Pancreas (tissue), 10 donors: ENCODE data around the gene RIN1. TPM values are rescaled to one million over a fixed set of nuclear protein-coding genes. Genes with fewer than 3 reads are reported as not detected.
"Not testable (repeated sequence)": the region's sequence is repeated elsewhere in the genome, so short reads cannot be mapped to it uniquely, and the experiment has no call there.

Experiments used
- ATAC-seq, 4 donors: fragments of 200-7000 bp; cut with Tn5 transposase; one replicate each; pipeline versions ENCODE4 v1.8.0 to v1.9.1; 2020; ENCODE audit warnings: mild to moderate bottlenecking in 4 of 4, moderate library complexity in 4 of 4
- DNase-seq, 6 donors: peaks; one replicate each; pipeline ENCODE4 v3.0.0-alpha.2; 2020
- FAIRE-seq: peaks from 2 replicates; lab custom pipeline; 2012; peaks lifted over from hg19 to GRCh38; lab: Jason Lieb, UNC
- H3K27ac ChIP-seq, 4 donors: fragments of 200-600 bp; sonication (generic); 1 replicate in 3 of 4; 2 replicates in 1 of 4; pipeline versions ENCODE4 v1.5.0 to v1.8.0; 2020
- H3K27me3 ChIP-seq, 4 donors: fragments of 200-600 bp; one replicate each; pipeline ENCODE4 v1.8.0; 2021
- H3K36me3 ChIP-seq, 3 donors: fragments of 200-600 bp; sonication (generic) in 1 of 3; one replicate each; pipeline versions ENCODE4 v1.5.0 to v1.8.0; 2020 to 2021
- H3K4me1 ChIP-seq, 3 donors: fragments of 200-600 bp; one replicate each; pipeline ENCODE4 v1.8.0; 2021
- H3K4me3 ChIP-seq, 4 donors: fragments of 200-600 bp; sonication (generic) in 2 of 4; one replicate each; pipeline versions ENCODE4 v1.5.0 to v1.8.0; 2020 to 2021
- H3K9me3 ChIP-seq, 4 donors: fragments of 200-600 bp; one replicate each; pipeline ENCODE4 v1.8.0; 2021
- CTCF ChIP-seq, 4 donors: fragments of 200-600 bp; sonication (generic) in 3 of 4; IDR thresholded peaks; one replicate each; pipeline versions ENCODE4 v1.5.0 to v1.8.0; 2021; ENCODE audit warnings: antibody characterized with exemption in 4 of 4
- WGBS, 2 donors: extraction: QIAGEN DNeasy Blood & Tissue Kit; methylation state at CpG; one replicate each; pipeline ENCODE4 v1.1.7; 2013; 5-methylcytosine and 5-hydroxymethylcytosine counted together
- intact Hi-C, 3 donors: fragments of 100-400 bp; cut with DNase I; formaldehyde crosslinking; loops; one replicate each; pipeline versions ENCODE4 v1.11.1 to v1.14.2; 2022
- polyA plus RNA-seq, 2 donors: library from polyadenylated mRNA; stranded (reverse); fragments of 200-250 nt; gene quantifications; one replicate each; pipeline ENCODE4 v1.2.3, GENCODE V29; 2013
- total RNA-seq, 6 donors: library from RNA; stranded (reverse); fragmentation: NEBNext Ultra II Directional in 4 of 6; extraction: Animal tissue kit (Norgen Biotek cat#: 25700) in 4 of 6; gene quantifications; one replicate each; pipeline versions ENCODE4 v1.2.1 to v1.2.4, GENCODE V29; 2021 to 2023
- donor health status: healthy with polysubstance abuse.
- donor health status: DM: no; HTN: no; CAD: no; lungs with moderate emphysema.
- donor health status: DM: no; HTN: no; CAD: no.
- donor health status: control.
- donor health status: control.
- donor health status: Bipolar disorder and iron deficiency.
- donor health status: DM: yes; HTN: yes; CAD: no.
- donor health status: DM: no; HTN: no; CAD: no.
- donor health status: DM: no; HTN: no; CAD: no.
- donor health status: DM: yes; HTN: yes; CAD: no.

RIN1 gene
- total and polyA plus RNA-seq, 8 donors: 2.7 to 15.7 (median 4.8) TPM

GRCh38 chr11:66325263-66325671 is 11.0 kb downstream of the RIN1 start:
- ATAC-seq: no peak
- no peaks in the 10 kb centered on the region for H3K4me1 ChIP-seq
- no peak overlapping the region for H3K4me3 ChIP-seq
- no peaks in the 10 kb centered on the region for H3K36me3 ChIP-seq
- no peak for DNase-seq
- no peak overlapping the region for H3K27ac ChIP-seq
- no peaks in the 10 kb centered on the region for H3K27me3 ChIP-seq
- H3K9me3 ChIP-seq: no peaks in the 10 kb centered on the region
- intact Hi-C loops: no loop called here
- no peak for TF ChIP-seq CTCF (IDR thresholded peaks at IDR 0.05)
- FAIRE-seq: no peak
- 75 to 86% methylated on average over 8 of the region's 8 CpGs for whole genome bisulfite sequencing, 2 donors

DNA sequence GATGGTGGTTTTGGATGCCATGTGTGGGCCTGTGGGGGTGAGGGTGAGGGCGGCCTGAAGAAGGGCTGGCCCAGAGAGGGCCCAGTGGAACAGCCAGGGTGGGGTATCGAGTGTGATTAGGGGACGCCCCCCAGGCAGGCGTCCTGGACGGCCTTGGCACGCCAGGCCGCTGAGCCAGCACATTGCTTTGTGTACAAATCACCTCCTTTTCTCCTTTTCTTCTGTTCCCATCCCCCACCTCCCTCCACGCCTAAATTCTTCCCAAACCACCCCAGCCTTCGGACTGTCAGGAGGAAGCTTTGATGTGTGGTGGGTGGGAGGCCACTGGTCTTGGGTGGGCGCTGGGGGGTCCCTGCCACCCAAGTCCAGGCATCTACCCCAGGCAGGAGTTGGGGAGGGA is 11.6 kb downstream of the RIN1 start:
- Histone ChIP-seq H3K9me3 (no peaks in the 10 kb centered on the region), H3K4me1 (no peaks in the 10 kb centered on the region), H3K27ac (no peak overlapping the region), H3K36me3 (no peaks in the 10 kb centered on the region), H3K27me3 (no peaks in the 10 kb centered on the region), H3K4me3 (no peak overlapping the region)
- DNase-seq (no peak), ATAC-seq (no peak), FAIRE-seq (no peak)
- TF ChIP-seq CTCF (IDR thresholded peaks at IDR 0.05): no peak
- WGBS, 2 donors: 61 to 65% methylated on average over 10 of the region's 10 CpGs
- intact Hi-C loops: no loop called here

DNA sequence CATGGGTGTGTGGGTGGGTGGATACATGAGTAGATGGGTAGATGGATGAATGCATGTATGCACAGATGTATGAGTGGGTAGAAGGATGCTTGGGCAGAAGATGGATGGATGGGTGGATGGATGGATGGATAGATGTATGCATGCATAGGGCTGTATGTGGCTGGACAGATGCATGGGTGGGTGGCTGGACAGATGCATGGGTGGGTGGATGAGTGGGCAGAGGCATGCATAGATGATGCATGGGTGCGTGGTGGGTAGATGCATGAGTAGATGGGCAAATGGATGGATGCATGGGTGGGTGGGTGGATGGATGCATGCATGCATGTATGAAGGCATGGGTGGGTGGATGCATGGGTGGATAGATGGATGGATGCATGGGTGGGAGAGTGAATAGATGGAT is 12.6 kb downstream of the RIN1 start:
- H3K4me3 ChIP-seq: no peak overlapping the region
- intact Hi-C loops: no loop called here
- no peak overlapping the region for H3K27ac ChIP-seq
- H3K36me3 ChIP-seq: no peaks in the 10 kb centered on the region
- FAIRE-seq (no peak), DNase-seq (peak in 1 of 6 donors; percentile 10), ATAC-seq (no peak)
- no peaks in the 10 kb centered on the region for H3K9me3 ChIP-seq
- H3K4me1 ChIP-seq: no peaks in the 10 kb centered on the region
- no peaks in the 10 kb centered on the region for H3K27me3 ChIP-seq
- WGBS, 2 donors: 87 to 96% methylated on average over 1 of the region's 1 CpG
- TF ChIP-seq CTCF (IDR thresholded peaks at IDR 0.05): no peak

DNA sequence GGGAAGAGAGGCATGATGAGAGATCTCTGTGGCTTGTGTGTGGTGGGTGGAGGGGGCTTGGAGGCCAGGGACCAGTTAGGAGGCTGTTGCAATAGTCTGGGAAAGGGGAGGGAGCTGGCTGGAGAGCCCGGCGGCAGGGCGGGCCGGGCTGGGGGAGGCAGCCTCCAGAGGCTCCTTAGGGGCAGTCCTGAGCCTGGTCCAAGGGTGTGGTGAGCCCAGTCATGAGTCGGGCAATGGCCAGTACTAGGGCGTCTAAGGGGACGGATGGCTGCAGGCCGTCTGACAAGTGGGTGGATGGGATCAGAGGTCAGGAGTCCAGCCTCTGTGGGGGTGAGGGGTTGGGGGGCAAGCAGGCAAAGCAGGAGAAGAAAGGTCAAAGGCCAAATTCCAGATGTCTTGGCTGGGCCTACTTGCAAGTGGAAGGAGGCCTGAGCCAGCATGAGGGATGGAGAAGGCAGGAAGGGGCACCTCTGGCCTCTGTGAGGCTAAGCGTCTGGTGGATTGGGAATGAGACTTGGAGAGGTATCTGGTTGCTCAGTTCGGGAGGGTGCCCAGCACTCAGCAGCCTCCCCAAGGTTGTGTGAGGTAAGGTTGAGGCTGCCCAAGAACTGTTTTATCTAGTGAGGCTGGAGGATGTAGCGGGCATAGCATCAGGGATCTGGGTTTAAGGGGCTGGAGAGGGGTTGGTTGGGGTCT is 13.4 kb downstream of the RIN1 start:
- DNase-seq: peak in 2 of 6 donors; percentile 35 to 37
- no peaks in the 10 kb centered on the region for H3K36me3 ChIP-seq
- H3K4me3 ChIP-seq: no peak overlapping the region
- FAIRE-seq: no peak
- H3K27me3 ChIP-seq: no peaks in the 10 kb centered on the region
- no peaks in the 10 kb centered on the region for H3K4me1 ChIP-seq
- intact Hi-C loops: no loop called here
- WGBS, 2 donors: 82 to 84% methylated on average over 8 to 11 of the region's 11 CpGs
- no peak overlapping the region for H3K27ac ChIP-seq
- no peaks in the 10 kb centered on the region for H3K9me3 ChIP-seq
- TF ChIP-seq CTCF (IDR thresholded peaks at IDR 0.05): no peak
- ATAC-seq: peak in 3 of 4 donors; percentile 26 to 54 (median 35)

DNA sequence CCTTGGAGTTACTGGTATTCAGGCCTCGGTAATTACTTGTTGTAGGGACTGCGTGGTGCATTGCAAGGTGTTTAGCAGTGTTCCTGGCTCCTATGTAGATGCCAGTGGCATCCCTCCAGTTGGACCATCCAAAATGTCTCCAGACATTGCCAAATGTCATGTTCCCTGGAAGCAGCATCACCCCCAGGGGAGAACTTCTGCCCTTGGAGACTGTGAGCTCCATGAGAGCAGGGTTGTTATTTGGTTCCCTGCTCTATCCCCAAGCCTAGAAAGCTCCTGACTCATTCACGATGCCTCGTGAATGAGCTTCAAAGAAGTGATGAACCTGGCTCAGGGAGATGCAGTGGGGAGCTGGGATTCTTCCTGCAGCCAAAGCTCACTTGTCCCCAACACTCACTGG is 14.6 kb downstream of the RIN1 start:
- intact Hi-C loops: no loop called here
- no peak overlapping the region for H3K27ac ChIP-seq
- ATAC-seq (no peak), FAIRE-seq (no peak), DNase-seq (peak in 1 of 6 donors; percentile 2)
- no peak overlapping the region for H3K4me3 ChIP-seq
- no peak for TF ChIP-seq CTCF (IDR thresholded peaks at IDR 0.05)
- H3K9me3 ChIP-seq: no peaks in the 10 kb centered on the region
- H3K36me3 ChIP-seq: no peaks in the 10 kb centered on the region
- no peaks in the 10 kb centered on the region for H3K27me3 ChIP-seq
- no peaks in the 10 kb centered on the region for H3K4me1 ChIP-seq
- 86 to 90% methylated on average over 4 of the region's 4 CpGs for WGBS, 2 donors

- H3K4me3 ChIP-seq, DNase-seq, FAIRE-seq, H3K9me3 ChIP-seq, intact Hi-C loops, H3K27me3 ChIP-seq, H3K27ac ChIP-seq, H3K4me1 ChIP-seq, H3K36me3 ChIP-seq, ATAC-seq: not testable (repeated sequence)
- 85 to 86% methylated on average over 6 of the region's 6 CpGs for WGBS, 2 donors
Measured at GRCh38 chr11:66320748-66321147, 15.5 kb downstream of the RIN1 start.

DNA sequence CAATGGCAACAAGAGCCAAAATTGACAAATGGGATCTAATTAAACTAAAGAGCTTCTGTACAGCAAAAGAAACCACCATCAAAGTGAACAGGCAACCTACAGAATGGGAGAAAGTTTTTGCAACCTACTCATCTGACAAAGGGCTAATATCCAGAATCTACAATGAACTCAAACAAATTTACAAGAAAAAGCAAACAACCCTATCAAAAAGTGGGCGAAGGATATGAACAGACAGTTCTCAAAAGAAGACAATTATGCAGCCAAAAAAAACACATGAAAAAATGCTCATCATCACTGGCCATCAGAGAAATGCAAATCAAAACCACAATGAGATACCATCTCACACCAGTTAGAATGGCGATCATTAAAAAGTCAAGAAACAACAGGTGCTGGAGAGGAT is 15.9 kb downstream of the RIN1 start:
- DNase-seq, H3K4me3 ChIP-seq, H3K9me3 ChIP-seq, ATAC-seq, H3K27ac ChIP-seq, H3K36me3 ChIP-seq, intact Hi-C loops, H3K4me1 ChIP-seq, FAIRE-seq, H3K27me3 ChIP-seq: not testable (repeated sequence)
- 44 to 61% methylated on average over 1 of the region's 2 CpGs for WGBS, 2 donors
